HEK293 (cell line): ENCODE data around the gene AKAP17A.

Source experiments
- CTCF ChIA-PET: fragments of 350-600 bp; formaldehyde crosslinking; extraction: SDS; loops from one replicate; lab custom pipeline; 2021; ENCODE audit warnings: antibody characterized with exemption; lab: Yijun Ruan, JAX
- POLR2A ChIA-PET: fragments of 300-600 bp; formaldehyde crosslinking; extraction: SDS; loops from one replicate; lab custom pipeline; 2020; ENCODE audit warnings: antibody characterized with exemption, inconsistent platforms; lab: Yijun Ruan, JAX
- H3K27ac ChIP-seq: fragments of 200-500 bp; sonication (Bioruptor generic); 2 replicates; pipeline ENCODE4 v1.5.1; 2014; ENCODE audit warnings: low read depth, low read length, control low read depth, inconsistent platforms; ENCODE audit errors: extremely low read depth
- H3K36me3 ChIP-seq, 2 experiments: fragments of 200-500 bp in 1 of 2; sonication (Bioruptor generic) in 1 of 2; 1 replicate in 1 of 2; 2 replicates in 1 of 2; pipeline ENCODE4 v1.5.1; 2014 to 2017; ENCODE audit warnings: inconsistent platforms in 2 of 2, low read length in 2 of 2; ENCODE audit not compliant: control insufficient read depth in 2 of 2, insufficient read depth in 1 of 2
- H3K4me1 ChIP-seq: fragments of 200-500 bp; sonication (Bioruptor generic); 2 replicates; pipeline ENCODE4 v1.5.1; 2014; ENCODE audit warnings: mild to moderate bottlenecking, low read length, inconsistent platforms; ENCODE audit not compliant: control insufficient read depth, insufficient read depth
- H3K4me3 ChIP-seq: 2 replicates; pipeline ENCODE4 v1.5.1; 2011; ENCODE audit warnings: low read depth, mild to moderate bottlenecking, control low read depth, low read length, moderate library complexity
- H3K9me3 ChIP-seq: fragments of 200-500 bp; sonication (Bioruptor generic); 2 replicates; pipeline ENCODE4 v1.5.1; 2014; ENCODE audit warnings: low read depth, low read length, inconsistent platforms; ENCODE audit not compliant: control insufficient read depth, insufficient read depth
- GFI1B ChIP-seq: fragments of 450-650 bp; formaldehyde crosslinking; IDR thresholded peaks from 2 replicates; pipeline ENCODE4 v1.5.1; 2016; ENCODE audit warnings: missing biosample characterization, missing genetic modification characterization
- MEIS1 ChIP-seq: sonication (generic); formaldehyde crosslinking; IDR thresholded peaks from 2 replicates; pipeline ENCODE4 v1.8.1; 2022; ENCODE audit warnings: missing genetic modification reagents, mild to moderate bottlenecking, borderline replicate concordance
- MZF1 ChIP-seq: fragments of 450-650 bp; formaldehyde crosslinking; IDR thresholded peaks from 2 replicates; pipeline ENCODE4 v1.5.1; 2017; ENCODE audit warnings: missing biosample characterization, missing genetic modification characterization, borderline replicate concordance
- PRDM2 ChIP-seq: fragments of 450-650 bp; formaldehyde crosslinking; IDR thresholded peaks from 2 replicates; pipeline ENCODE4 v1.5.1; 2016; ENCODE audit warnings: missing biosample characterization, missing genetic modification characterization, borderline replicate concordance
- PRDM6 ChIP-seq: fragments of 450-650 bp; formaldehyde crosslinking; IDR thresholded peaks from 2 replicates; pipeline ENCODE4 v1.5.1; 2017; ENCODE audit warnings: missing biosample characterization, missing genetic modification characterization
- SP2 ChIP-seq: fragments of 450-650 bp; formaldehyde crosslinking; IDR thresholded peaks from 2 replicates; pipeline ENCODE4 v1.5.1; 2016; ENCODE audit warnings: missing biosample characterization, missing genetic modification characterization
- ZBTB26 ChIP-seq: fragments of 450-650 bp; formaldehyde crosslinking; optimal IDR thresholded peaks from 2 replicates; pipeline ENCODE3; 2016; ENCODE audit warnings: missing biosample characterization, mild to moderate bottlenecking, missing genetic modification characterization
- ZNF10 ChIP-seq: fragments of 450-650 bp; formaldehyde crosslinking; IDR thresholded peaks from 2 replicates; pipeline ENCODE4 v1.5.1; 2017; ENCODE audit warnings: missing biosample characterization, missing genetic modification characterization
- ZNF169 ChIP-seq: fragments of 450-650 bp; formaldehyde crosslinking; IDR thresholded peaks from 2 replicates; pipeline ENCODE4 v1.5.1; 2016; ENCODE audit warnings: missing biosample characterization, missing genetic modification characterization
- ZNF2 ChIP-seq: fragments of 450-650 bp; formaldehyde crosslinking; IDR thresholded peaks from 2 replicates; pipeline ENCODE4 v1.5.1; 2016; ENCODE audit warnings: missing biosample characterization, missing genetic modification characterization
- ZNF280D ChIP-seq: fragments of 450-650 bp; formaldehyde crosslinking; IDR thresholded peaks from 2 replicates; pipeline ENCODE4 v1.5.1; 2016; ENCODE audit warnings: missing biosample characterization, missing genetic modification characterization
- ZNF404 ChIP-seq: fragments of 450-650 bp; formaldehyde crosslinking; IDR thresholded peaks from 2 replicates; pipeline ENCODE4 v1.5.1; 2017; ENCODE audit warnings: missing biosample characterization, missing genetic modification characterization
- ZNF423 ChIP-seq: fragments of 450-650 bp; formaldehyde crosslinking; IDR thresholded peaks from 2 replicates; pipeline ENCODE4 v1.5.1; 2016; ENCODE audit warnings: missing biosample characterization, missing genetic modification characterization
- ZNF426 ChIP-seq: fragments of 450-650 bp; formaldehyde crosslinking; IDR thresholded peaks from 2 replicates; pipeline ENCODE4 v1.5.1; 2017; ENCODE audit warnings: missing biosample characterization, missing genetic modification characterization, mild to moderate bottlenecking, inconsistent platforms, moderate library complexity
- ZNF670 ChIP-seq: fragments of 450-650 bp; formaldehyde crosslinking; IDR thresholded peaks from 2 replicates; pipeline ENCODE4 v1.5.1; 2016; ENCODE audit warnings: missing biosample characterization, missing genetic modification characterization, low read depth

The AKAP17A gene

GRCh38 chrX:1545776-1546408 lies 45.5 kb upstream of the AKAP17A start:
- no peaks in the 10 kb centered on the region for H3K4me1 ChIP-seq
- no peak overlapping the region for H3K4me3 ChIP-seq
- no peaks in the 10 kb centered on the region for H3K36me3 ChIP-seq
- no peaks in the 10 kb centered on the region for H3K9me3 ChIP-seq
- H3K27ac ChIP-seq: no peak overlapping the region
- TF ChIP-seq ZNF280D (tag by site-specific recombination) (no peak), ZNF169 (no peak), ZNF10 (no peak), ZNF670 (no peak), PRDM6 (no peak), SP2 (no peak), ZBTB26 (no peak), ZNF423 (tag by site-specific recombination) (no peak), ZNF426 (tag by site-specific recombination) (no peak), MZF1 (tag by site-specific recombination) (no peak), GFI1B (tag by site-specific recombination) (no peak), PRDM2 (tag by site-specific recombination) (no peak), ZNF404 (no peak), ZNF2 (tag by site-specific recombination) (no peak), MEIS1 (CRISPR knock-in tag) (no peak)
- CTCF ChIA-PET: no interaction called here
- POLR2A ChIA-PET: no interaction called here
